Activated naive CD4-positive, alpha-beta T cell treated with anti-CD3 and anti-CD28 coated beads for 36 hours (primary cell): ENCODE results near the gene WNT7B. TPM values are rescaled to one million over a fixed set of nuclear protein-coding genes. Genes with fewer than 3 reads are reported as not detected.

Source experiments
- CTCF ChIA-PET: fragments of 350-600 bp; sonication (Branson Sonifier 250); formaldehyde crosslinking; loops from one replicate; lab custom pipeline; 2021; ENCODE audit warnings: antibody characterized with exemption; lab: Charles Lee
- DNase-seq: peaks from one replicate; pipeline ENCODE4 v3.0.0-alpha.2; 2020
- H3K27ac Mint-ChIP-seq: one replicate; pipeline ENCODE4 v1.8.0; 2021; ENCODE audit warnings: mild to moderate bottlenecking, mixed read lengths
- H3K27me3 Mint-ChIP-seq: one replicate; pipeline ENCODE4 v1.8.0; 2021; ENCODE audit warnings: low read depth, mixed read lengths
- H3K36me3 Mint-ChIP-seq: one replicate; pipeline ENCODE4 v1.8.0; 2021; ENCODE audit warnings: low read depth, mixed read lengths
- H3K4me1 Mint-ChIP-seq: one replicate; pipeline ENCODE4 v1.8.0; 2021; ENCODE audit warnings: low read depth, mixed read lengths
- H3K4me3 Mint-ChIP-seq: one replicate; pipeline ENCODE4 v1.8.0; 2021; ENCODE audit warnings: mild to moderate bottlenecking, moderate library complexity, mixed read lengths
- H3K9me3 Mint-ChIP-seq: one replicate; pipeline ENCODE4 v1.8.0; 2021; ENCODE audit warnings: mixed read lengths
- intact Hi-C: fragments of 100-400 bp; cut with micrococcal nuclease; formaldehyde crosslinking; loops from one replicate; pipeline ENCODE4 v1.15.1; 2023
- total RNA-seq, 2 experiments: library from RNA; stranded (reverse); gene quantifications; one replicate each; pipeline ENCODE4 v1.2.3, GENCODE V29; 2021

The WNT7B gene
- total RNA-seq, 2 experiments from 2014 or later = not detected

- no peaks in the 10 kb centered on the region for H3K4me1 Mint-ChIP-seq
- peaks cover 33% of the 10 kb centered on the region for H3K27me3 Mint-ChIP-seq
- H3K9me3 Mint-ChIP-seq = no peaks in the 10 kb centered on the region
- DNase-seq = no peak
- H3K27ac Mint-ChIP-seq = no peak overlapping the region
- intact Hi-C loops = no loop called here
- CTCF ChIA-PET = no interaction called here
- H3K4me3 Mint-ChIP-seq = no peak overlapping the region
- H3K36me3 Mint-ChIP-seq = no peaks in the 10 kb centered on the region
Measured at GRCh38 chr22:45888221-45889092, 88.5 kb downstream of the WNT7B start.

- H3K9me3 Mint-ChIP-seq = no peaks in the 10 kb centered on the region
- CTCF ChIA-PET = no interaction called here
- H3K4me3 Mint-ChIP-seq = no peak overlapping the region
- DNase-seq = no peak
- intact Hi-C loops = no loop called here
- H3K27ac Mint-ChIP-seq = no peak overlapping the region
- H3K4me1 Mint-ChIP-seq = no peaks in the 10 kb centered on the region
- peaks cover 34% of the 10 kb centered on the region for H3K27me3 Mint-ChIP-seq
- H3K36me3 Mint-ChIP-seq = no peaks in the 10 kb centered on the region
Measured at GRCh38 chr22:45887202-45888131, 89.5 kb downstream of the WNT7B start.

- H3K4me1 Mint-ChIP-seq = no peaks in the 10 kb centered on the region
- intact Hi-C loops = no loop called here
- no peak overlapping the region for H3K4me3 Mint-ChIP-seq
- no peaks in the 10 kb centered on the region for H3K36me3 Mint-ChIP-seq
- H3K27me3 Mint-ChIP-seq = peaks cover 39% of the 10 kb centered on the region
- CTCF ChIA-PET = no interaction called here
- no peak overlapping the region for H3K27ac Mint-ChIP-seq
- DNase-seq = no peak
- H3K9me3 Mint-ChIP-seq = no peaks in the 10 kb centered on the region
Measured at GRCh38 chr22:45886540-45886939, 90.4 kb downstream of the WNT7B start.

DNA sequence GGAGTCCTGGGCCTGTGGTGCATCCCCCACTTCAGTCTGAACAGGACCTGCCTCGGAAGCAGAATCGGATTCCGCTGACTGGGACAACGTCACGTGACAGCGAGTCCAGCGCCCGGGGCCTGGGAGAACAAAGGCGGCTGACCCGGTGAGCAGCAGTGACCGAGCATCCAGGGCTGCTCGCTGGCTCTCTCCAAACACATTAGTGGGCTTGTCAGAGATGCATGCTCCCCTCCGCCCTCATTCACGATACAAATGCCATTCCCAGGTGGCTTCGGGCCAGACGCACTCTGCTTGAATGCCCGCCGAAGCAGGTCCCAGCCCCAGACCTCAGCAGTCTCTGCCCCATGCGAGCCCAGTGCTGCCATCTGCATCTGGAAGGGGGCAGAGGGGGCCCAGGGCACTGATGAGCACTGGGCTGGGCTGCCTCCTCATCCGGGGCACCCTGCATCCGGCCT is 91.0 kb downstream of the WNT7B start:
- Mint-ChIP-seq H3K9me3 (no peaks in the 10 kb centered on the region), H3K36me3 (no peaks in the 10 kb centered on the region), H3K27ac (no peak overlapping the region), H3K4me1 (no peaks in the 10 kb centered on the region), H3K27me3 (peaks cover 34% of the 10 kb centered on the region), H3K4me3 (no peak overlapping the region)
- CTCF ChIA-PET = no interaction called here
- intact Hi-C loops = no loop called here
- DNase-seq = no peak

DNA sequence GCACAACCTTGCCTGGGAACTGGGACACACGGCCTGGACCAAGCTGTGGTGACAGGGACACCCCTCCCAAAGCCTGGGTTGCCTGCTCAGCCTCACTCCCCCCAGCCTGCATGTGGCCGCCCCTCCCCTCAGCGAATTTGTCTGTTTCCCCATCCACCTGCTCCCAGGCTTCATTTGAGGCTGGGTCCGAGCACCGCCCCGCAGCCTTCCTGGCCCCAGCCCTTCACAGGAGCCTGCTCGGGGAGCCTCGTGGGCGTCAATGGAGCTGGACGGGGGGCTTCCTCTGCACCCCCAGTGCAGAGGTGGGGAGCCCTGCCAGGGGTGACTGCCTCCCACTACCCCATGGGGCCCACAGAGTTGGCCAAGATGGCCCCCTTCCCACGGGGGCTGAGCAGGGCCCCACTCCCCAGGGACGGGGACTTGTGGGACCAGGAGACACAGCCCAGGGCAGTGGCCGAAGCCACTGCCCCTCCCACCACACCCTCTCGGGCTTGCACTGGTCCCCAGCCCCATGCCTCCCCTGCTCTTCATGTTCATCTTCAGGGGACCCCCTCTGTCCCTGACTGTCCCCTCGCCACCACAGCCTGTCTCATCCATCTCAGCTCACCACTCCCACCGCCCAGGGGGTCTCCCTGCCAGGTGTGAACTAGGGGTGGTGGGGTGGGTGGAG is 91.7 kb downstream of the WNT7B start:
- CTCF ChIA-PET = no interaction called here
- no peaks in the 10 kb centered on the region for H3K9me3 Mint-ChIP-seq
- intact Hi-C loops = no loop called here
- no peaks in the 10 kb centered on the region for H3K36me3 Mint-ChIP-seq
- DNase-seq = no peak
- H3K4me3 Mint-ChIP-seq = no peak overlapping the region
- H3K27me3 Mint-ChIP-seq = peaks cover 35% of the 10 kb centered on the region
- peaks cover 3% of the 10 kb centered on the region for H3K4me1 Mint-ChIP-seq
- no peak overlapping the region for H3K27ac Mint-ChIP-seq

DNA sequence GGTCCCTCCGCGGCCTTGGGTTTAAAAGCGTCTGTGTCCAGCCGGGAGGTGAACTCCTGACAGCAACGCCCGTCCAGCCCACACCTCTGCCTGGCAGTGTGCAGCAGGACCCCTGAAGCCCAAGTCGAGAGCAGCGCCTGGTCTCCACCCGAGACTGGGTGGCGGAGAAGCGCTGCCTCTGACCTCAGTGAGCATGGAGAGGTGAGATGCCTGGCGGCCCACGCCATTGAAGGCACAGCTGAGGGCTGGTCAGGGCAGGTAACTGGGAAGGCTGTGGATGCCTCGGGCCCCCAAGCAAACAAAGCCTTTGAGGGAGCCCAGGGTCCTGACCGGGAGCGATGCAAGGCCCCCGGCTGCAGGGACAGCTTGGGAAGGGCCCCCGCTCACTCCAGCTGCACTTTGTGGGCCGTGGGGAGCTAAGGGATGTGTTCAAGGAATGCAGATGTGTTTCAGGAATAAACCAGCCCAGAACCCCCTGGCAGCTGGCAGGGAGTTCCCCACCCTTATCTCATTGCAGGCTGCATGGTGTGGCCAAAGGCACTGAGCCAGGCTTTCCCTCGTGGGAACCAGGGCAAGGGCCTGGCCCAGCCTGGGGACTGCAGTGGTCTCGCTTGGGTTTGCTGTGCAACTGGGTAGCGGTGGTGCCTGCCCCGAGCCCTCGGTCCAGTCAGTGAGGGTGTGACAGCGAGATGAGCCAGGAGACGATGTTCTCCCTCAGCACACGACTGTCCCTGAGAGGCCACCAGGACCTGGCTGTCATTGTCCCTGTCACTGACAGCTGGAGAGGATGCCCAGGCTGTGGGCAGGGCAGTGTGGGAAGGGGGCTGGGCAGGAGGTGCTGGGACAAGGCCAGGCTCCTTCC is 92.5 kb downstream of the WNT7B start:
- CTCF ChIA-PET = no interaction called here
- DNase-seq = no peak
- H3K9me3 Mint-ChIP-seq = no peaks in the 10 kb centered on the region
- intact Hi-C loops = no loop called here
- H3K27ac Mint-ChIP-seq = no peak overlapping the region
- H3K4me3 Mint-ChIP-seq = no peak overlapping the region
- peaks cover 3% of the 10 kb centered on the region for H3K4me1 Mint-ChIP-seq
- no peaks in the 10 kb centered on the region for H3K36me3 Mint-ChIP-seq
- H3K27me3 Mint-ChIP-seq = peaks cover 38% of the 10 kb centered on the region

- peaks cover 3% of the 10 kb centered on the region for H3K4me1 Mint-ChIP-seq
- DNase-seq = no peak
- H3K27me3 Mint-ChIP-seq = peaks cover 38% of the 10 kb centered on the region
- H3K36me3 Mint-ChIP-seq = no peaks in the 10 kb centered on the region
- H3K9me3 Mint-ChIP-seq = no peaks in the 10 kb centered on the region
- H3K27ac Mint-ChIP-seq = no peak overlapping the region
- no peak overlapping the region for H3K4me3 Mint-ChIP-seq
- intact Hi-C loops = no loop called here
- CTCF ChIA-PET = no interaction called here
Measured at GRCh38 chr22:45883811-45884170, 93.2 kb downstream of the WNT7B start.

GRCh38 chr22:45882881-45883810 is 93.8 kb downstream of the WNT7B start:
- CTCF ChIA-PET = no interaction called here
- Mint-ChIP-seq H3K27me3 (peaks cover 41% of the 10 kb centered on the region), H3K27ac (no peak overlapping the region), H3K4me3 (no peak overlapping the region), H3K9me3 (no peaks in the 10 kb centered on the region), H3K36me3 (no peaks in the 10 kb centered on the region), H3K4me1 (peaks cover 3% of the 10 kb centered on the region)
- intact Hi-C loops = no loop called here
- DNase-seq = no peak

GRCh38 chr22:45881524-45881875 is 95.5 kb downstream of the WNT7B start:
- Mint-ChIP-seq H3K4me3 (no peak overlapping the region), H3K27me3 (peaks cover 41% of the 10 kb centered on the region), H3K4me1 (peaks cover 3% of the 10 kb centered on the region), H3K36me3 (no peaks in the 10 kb centered on the region), H3K9me3 (no peaks in the 10 kb centered on the region), H3K27ac (no peak overlapping the region)
- CTCF ChIA-PET = no interaction called here
- no peak for DNase-seq
- intact Hi-C loops = no loop called here

DNA sequence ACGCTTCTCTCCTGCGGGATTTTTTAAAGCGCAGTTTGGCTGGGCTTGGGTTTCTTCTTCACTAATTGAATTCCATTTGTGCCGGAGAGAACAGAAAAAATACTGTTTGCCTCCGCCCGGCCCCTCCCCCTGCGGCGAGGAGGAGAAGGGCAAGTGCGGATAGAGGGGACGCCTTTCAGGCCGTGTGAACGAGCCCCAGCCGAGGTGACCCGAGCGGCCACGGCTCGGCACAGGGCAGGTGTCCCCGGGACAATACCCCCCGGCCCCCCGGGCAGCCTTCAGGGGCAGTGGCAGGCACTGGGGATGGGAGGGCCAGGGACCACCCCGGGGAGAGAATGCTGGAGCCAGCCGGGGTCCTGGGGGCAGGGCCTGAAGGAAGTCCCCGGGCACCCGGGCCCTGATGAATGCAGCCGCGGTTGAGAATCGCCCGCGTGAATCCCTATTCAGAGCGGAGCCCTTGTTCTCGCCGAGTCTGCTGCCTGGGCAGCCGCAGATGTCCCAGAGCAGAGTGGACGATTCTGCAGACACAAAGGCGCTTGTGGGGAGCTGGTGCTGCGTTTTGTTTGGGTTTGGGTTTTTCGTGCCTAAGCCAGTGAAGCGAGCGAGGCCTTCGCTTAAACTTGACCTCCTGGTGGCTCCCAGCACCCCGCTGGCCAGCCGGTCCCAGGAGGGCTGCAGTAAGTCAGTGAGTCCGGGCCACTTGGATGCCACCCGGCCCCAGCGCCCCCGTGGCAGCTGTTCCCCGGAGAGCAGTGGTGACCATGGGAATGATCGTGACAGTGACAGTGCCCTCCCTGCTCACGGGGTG is 96.0 kb downstream of the WNT7B start:
- no peaks in the 10 kb centered on the region for H3K36me3 Mint-ChIP-seq
- CTCF ChIA-PET = no interaction called here
- intact Hi-C loops = no loop called here

More for the DNA sequence above, 96.0 kb downstream of the WNT7B start:
- H3K9me3 Mint-ChIP-seq = no peaks in the 10 kb centered on the region
- H3K27me3 Mint-ChIP-seq = peaks cover 40% of the 10 kb centered on the region
- peaks cover 3% of the 10 kb centered on the region for H3K4me1 Mint-ChIP-seq
- no peak for DNase-seq
- no peak overlapping the region for H3K27ac Mint-ChIP-seq
- H3K4me3 Mint-ChIP-seq = no peak overlapping the region
